ENCODE measurements around the gene LDLRAD3. TPM values are rescaled to one million over a fixed set of nuclear protein-coding genes. Genes with fewer than 3 reads are reported as not detected.

The LDLRAD3 gene
- total RNA-seq, 5 donors from 2014 or later (not counting 1 experiment from before 2014, with no cell fraction given) = 0.18 to 0.22 TPM; not detected in 3

DNA sequence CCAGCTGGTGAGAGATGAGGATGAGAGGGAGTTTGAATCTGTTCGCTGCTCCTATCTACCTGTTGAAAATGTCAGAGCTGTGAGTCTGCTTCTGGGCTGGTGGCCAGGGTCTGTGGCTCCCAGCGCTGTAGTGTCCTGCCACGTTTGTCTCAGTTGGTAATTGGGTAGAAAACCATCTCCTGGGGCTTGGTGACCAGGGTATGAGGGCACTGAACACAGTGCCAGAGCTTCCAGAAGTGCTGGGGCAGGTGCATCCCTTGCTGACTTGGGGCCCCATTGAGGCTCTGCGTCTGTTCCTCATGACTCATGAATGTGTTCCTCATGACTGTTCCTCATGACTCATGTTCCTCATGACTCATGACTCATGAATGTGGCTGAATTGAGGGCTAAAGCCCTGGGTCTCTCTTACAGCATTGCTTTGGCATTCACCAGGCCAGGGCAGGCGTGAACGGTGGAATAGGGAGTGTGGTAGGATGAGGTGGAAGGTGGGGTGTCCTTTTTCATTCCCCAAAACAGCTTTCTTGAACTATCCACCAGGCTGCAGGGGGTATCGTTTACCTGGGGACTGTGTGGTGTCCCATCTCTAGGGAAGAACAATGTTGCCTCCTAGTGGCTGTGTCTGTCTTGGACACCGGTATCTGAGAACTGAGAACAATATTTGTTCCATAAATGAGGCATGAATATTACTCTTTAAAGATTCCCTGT, 205.8 kb downstream of the LDLRAD3 start:
- CTCF ChIA-PET = no interaction called here
- DNase-seq = peak in 3 of 35 experiments; percentile 0 to 15 (median 2)

GRCh38 chr11:36150986-36151385, 207.1 kb downstream of the LDLRAD3 start:
- Histone ChIP-seq H3K9me3 (no peaks in the 10 kb centered on the region), H3K4me1 (ENCODE audit: control insufficient read depth in 1 of 2, extremely low read depth in 1 of 2, insufficient read depth in 2 of 2, low read length in 2 of 2) (no peaks in the 10 kb centered on the region), H3K36me3 (ENCODE audit: control insufficient read depth in 2 of 2, extremely low read depth in 1 of 2, insufficient read depth in 1 of 2, low read length in 1 of 2) (no peaks in the 10 kb centered on the region), H3K27ac (ENCODE audit: low read length) (no peak overlapping the region), H3K27me3 (replicated peaks in 1 of 2; ENCODE audit: control insufficient read depth in 2 of 2, extremely low read depth in 1 of 2, insufficient read depth in 2 of 2, low read length in 1 of 2) (peaks cover 0 to 3% of the 10 kb centered on the region in 2 experiments), H3K4me3 (ENCODE audit: control insufficient read depth in 1 of 2, extremely low read depth in 1 of 2, low read length in 1 of 2) (no peak overlapping the region)
- WGBS (ENCODE audit: insufficient coverage) = 60% methylated on average over 1 of the region's 4 CpGs
- H3K36me3 Mint-ChIP-seq = no peaks in the 10 kb centered on the region
- no peak overlapping the region for H3K4me3 Mint-ChIP-seq
- no peak overlapping the region for H3K27ac Mint-ChIP-seq
- no peaks in the 10 kb centered on the region for H3K9me3 Mint-ChIP-seq
- ChIA-PET POLR2A (no interaction called here), CTCF (no interaction called here)
- ATAC-seq (replicated peaks in 1 of 4) = no peak
- H3K4me1 Mint-ChIP-seq = no peaks in the 10 kb centered on the region
- H3K27me3 Mint-ChIP-seq = peaks cover 8 to 21% of the 10 kb centered on the region in 2 donors
- DNase-seq = no peak

More for the DNA sequence above, 205.8 kb downstream of the LDLRAD3 start:
- peak in 1 of 4 experiments; percentile 51 for ATAC-seq (replicated peaks in 1 of 4)
- Mint-ChIP-seq H3K9me3 (no peaks in the 10 kb centered on the region), H3K27me3 (peaks cover 8 to 18% of the 10 kb centered on the region in 2 donors), H3K36me3 (no peaks in the 10 kb centered on the region), H3K4me3 (no peak overlapping the region), H3K4me1 (no peaks in the 10 kb centered on the region), H3K27ac (no peak overlapping the region)
- Histone ChIP-seq H3K9me3 (no peaks in the 10 kb centered on the region), H3K27me3 (replicated peaks in 1 of 2; ENCODE audit: control insufficient read depth in 2 of 2, extremely low read depth in 1 of 2, insufficient read depth in 2 of 2, low read length in 1 of 2) (peaks cover 0 to 3% of the 10 kb centered on the region in 2 experiments), H3K4me3 (ENCODE audit: control insufficient read depth in 1 of 2, extremely low read depth in 1 of 2, low read length in 1 of 2) (no peak overlapping the region), H3K36me3 (ENCODE audit: control insufficient read depth in 2 of 2, extremely low read depth in 1 of 2, insufficient read depth in 1 of 2, low read length in 1 of 2) (no peaks in the 10 kb centered on the region), H3K4me1 (ENCODE audit: control insufficient read depth in 1 of 2, extremely low read depth in 1 of 2, insufficient read depth in 2 of 2, low read length in 2 of 2) (no peaks in the 10 kb centered on the region), H3K27ac (ENCODE audit: low read length) (no peak overlapping the region)
- 68% methylated on average over 4 of the region's 8 CpGs for WGBS (ENCODE audit: insufficient coverage)
- POLR2A ChIA-PET = no interaction called here

- Histone ChIP-seq H3K4me3 (ENCODE audit: control insufficient read depth in 1 of 2, extremely low read depth in 1 of 2, low read length in 1 of 2) (no peak overlapping the region), H3K27me3 (replicated peaks in 1 of 2; ENCODE audit: control insufficient read depth in 2 of 2, extremely low read depth in 1 of 2, insufficient read depth in 2 of 2, low read length in 1 of 2) (peaks cover 0 to 3% of the 10 kb centered on the region in 2 experiments), H3K9me3 (no peaks in the 10 kb centered on the region), H3K36me3 (ENCODE audit: control insufficient read depth in 2 of 2, extremely low read depth in 1 of 2, insufficient read depth in 1 of 2, low read length in 1 of 2) (no peaks in the 10 kb centered on the region), H3K4me1 (ENCODE audit: control insufficient read depth in 1 of 2, extremely low read depth in 1 of 2, insufficient read depth in 2 of 2, low read length in 2 of 2) (no peaks in the 10 kb centered on the region), H3K27ac (ENCODE audit: low read length) (no peak overlapping the region)
- Mint-ChIP-seq H3K27me3 (peaks cover 8 to 21% of the 10 kb centered on the region in 2 donors), H3K27ac (no peak overlapping the region), H3K4me3 (no peak overlapping the region), H3K36me3 (no peaks in the 10 kb centered on the region), H3K9me3 (no peaks in the 10 kb centered on the region), H3K4me1 (no peaks in the 10 kb centered on the region)
- POLR2A ChIA-PET = no interaction called here
- CTCF ChIA-PET = interaction anchor here in 1 of 2 donors (0.6 kb wide), 1 partner anchor 330 kb away, joined by 3 read pairs; no protein-coding TSS in a partner anchor
- WGBS (ENCODE audit: insufficient coverage) = 47% methylated on average over 3 of the region's 7 CpGs
- ATAC-seq (replicated peaks in 1 of 4) = no peak
- no peak for DNase-seq
Observed at GRCh38 chr11:36151933-36152580, 208.2 kb downstream of the LDLRAD3 start.

GRCh38 chr11:36153551-36153950, 209.7 kb downstream of the LDLRAD3 start:
- Mint-ChIP-seq H3K4me1 (no peaks in the 10 kb centered on the region), H3K27me3 (peaks cover 10 to 26% of the 10 kb centered on the region in 2 donors), H3K9me3 (no peaks in the 10 kb centered on the region), H3K36me3 (no peaks in the 10 kb centered on the region), H3K27ac (no peak overlapping the region), H3K4me3 (no peak overlapping the region)
- H3K4me3 ChIP-seq (ENCODE audit: control insufficient read depth in 1 of 2, extremely low read depth in 1 of 2, low read length in 1 of 2) = no peak overlapping the region
- H3K27me3 ChIP-seq (replicated peaks in 1 of 2; ENCODE audit: control insufficient read depth in 2 of 2, extremely low read depth in 1 of 2, insufficient read depth in 2 of 2, low read length in 1 of 2) = peaks cover 0 to 3% of the 10 kb centered on the region in 2 experiments
- POLR2A ChIA-PET = no interaction called here
- H3K9me3 ChIP-seq = no peaks in the 10 kb centered on the region
- WGBS (ENCODE audit: insufficient coverage) = no CpG with 5 or more reads among the region's 2 CpGs
- no peak overlapping the region for H3K27ac ChIP-seq (ENCODE audit: low read length)
- no peaks in the 10 kb centered on the region for H3K4me1 ChIP-seq (ENCODE audit: control insufficient read depth in 1 of 2, extremely low read depth in 1 of 2, insufficient read depth in 2 of 2, low read length in 2 of 2)
- DNase-seq (no peak), ATAC-seq (replicated peaks in 1 of 4) (no peak)
- no peaks in the 10 kb centered on the region for H3K36me3 ChIP-seq (ENCODE audit: control insufficient read depth in 2 of 2, extremely low read depth in 1 of 2, insufficient read depth in 1 of 2, low read length in 1 of 2)
- CTCF ChIA-PET = no interaction called here

DNA sequence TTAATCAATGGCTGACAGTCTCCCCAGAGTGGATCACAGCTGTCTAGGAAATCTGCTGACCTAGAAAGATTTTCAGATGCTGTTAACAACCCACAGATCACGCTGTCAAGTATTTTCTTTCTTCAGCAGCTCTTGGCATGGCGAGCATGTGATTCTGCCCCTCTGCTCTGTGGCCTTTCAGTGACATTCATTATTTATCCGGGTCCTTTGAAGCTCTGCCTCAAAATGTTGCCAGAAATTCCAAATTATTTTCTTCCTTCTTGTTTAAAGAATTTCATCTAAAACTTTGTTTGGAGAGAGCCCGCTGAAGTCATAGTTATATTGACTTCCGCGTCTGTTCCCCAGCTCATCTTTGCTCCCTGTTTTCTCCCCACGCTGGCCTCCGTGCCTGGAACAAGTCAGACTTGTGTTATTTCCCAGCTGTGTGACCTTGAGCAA, 211.3 kb downstream of the LDLRAD3 start:
- ATAC-seq (replicated peaks in 1 of 4) (no peak), DNase-seq (no peak)
- Histone ChIP-seq H3K4me1 (ENCODE audit: control insufficient read depth in 1 of 2, extremely low read depth in 1 of 2, insufficient read depth in 2 of 2, low read length in 2 of 2) (no peaks in the 10 kb centered on the region), H3K9me3 (no peaks in the 10 kb centered on the region), H3K4me3 (ENCODE audit: control insufficient read depth in 1 of 2, extremely low read depth in 1 of 2, low read length in 1 of 2) (no peak overlapping the region), H3K27me3 (replicated peaks in 1 of 2; ENCODE audit: control insufficient read depth in 2 of 2, extremely low read depth in 1 of 2, insufficient read depth in 2 of 2, low read length in 1 of 2) (no peaks in the 10 kb centered on the region), H3K27ac (ENCODE audit: low read length) (no peak overlapping the region), H3K36me3 (ENCODE audit: control insufficient read depth in 2 of 2, extremely low read depth in 1 of 2, insufficient read depth in 1 of 2, low read length in 1 of 2) (no peaks in the 10 kb centered on the region)
- H3K9me3 Mint-ChIP-seq = no peaks in the 10 kb centered on the region
- ChIA-PET CTCF (no interaction called here), POLR2A (no interaction called here)
- peaks cover 7 to 20% of the 10 kb centered on the region in 2 donors for H3K27me3 Mint-ChIP-seq
- H3K36me3 Mint-ChIP-seq = no peaks in the 10 kb centered on the region
- no peak overlapping the region for H3K27ac Mint-ChIP-seq
- 85% methylated on average over 6 of the region's 8 CpGs for WGBS (ENCODE audit: insufficient coverage)
- H3K4me1 Mint-ChIP-seq = no peaks in the 10 kb centered on the region
- no peak overlapping the region for H3K4me3 Mint-ChIP-seq

- Mint-ChIP-seq H3K4me3 (no peak overlapping the region), H3K9me3 (no peaks in the 10 kb centered on the region), H3K27me3 (peaks cover 7 to 20% of the 10 kb centered on the region in 2 donors), H3K36me3 (no peaks in the 10 kb centered on the region), H3K27ac (no peak overlapping the region), H3K4me1 (no peaks in the 10 kb centered on the region)
- no peak overlapping the region for H3K4me3 ChIP-seq (ENCODE audit: control insufficient read depth in 1 of 2, extremely low read depth in 1 of 2, low read length in 1 of 2)
- H3K4me1 ChIP-seq (ENCODE audit: control insufficient read depth in 1 of 2, extremely low read depth in 1 of 2, insufficient read depth in 2 of 2, low read length in 2 of 2) = no peaks in the 10 kb centered on the region
- DNase-seq (no peak), ATAC-seq (replicated peaks in 1 of 4) (no peak)
- H3K9me3 ChIP-seq = no peaks in the 10 kb centered on the region
- no peaks in the 10 kb centered on the region for H3K36me3 ChIP-seq (ENCODE audit: control insufficient read depth in 2 of 2, extremely low read depth in 1 of 2, insufficient read depth in 1 of 2, low read length in 1 of 2)
- ChIA-PET CTCF (no interaction called here), POLR2A (no interaction called here)
- 100% methylated on average over 2 of the region's 6 CpGs for WGBS (ENCODE audit: insufficient coverage)
- H3K27ac ChIP-seq (ENCODE audit: low read length) = no peak overlapping the region
- no peaks in the 10 kb centered on the region for H3K27me3 ChIP-seq (replicated peaks in 1 of 2; ENCODE audit: control insufficient read depth in 2 of 2, extremely low read depth in 1 of 2, insufficient read depth in 2 of 2, low read length in 1 of 2)
Observed at GRCh38 chr11:36155770-36156160, 211.9 kb downstream of the LDLRAD3 start.

Data from T-cell (primary cell).